GM23248 (cell line): ENCODE data around the gene PINK1.

ENCODE experiments used
- EZH2 ChIP-seq: fragments of 200-600 bp; sonication (generic); IDR thresholded peaks from 2 replicates; pipeline ENCODE4 v1.6.1; 2018; ENCODE audit warnings: antibody characterized with exemption, mild to moderate bottlenecking; ENCODE audit not compliant: insufficient read depth, poor library complexity, severe bottlenecking
- EZH2phosphoT487 ChIP-seq: fragments of 200-600 bp; sonication (generic); IDR thresholded peaks from 2 replicates; pipeline ENCODE4 v1.6.1; 2018; ENCODE audit warnings: antibody characterized with exemption, moderate library complexity, mild to moderate bottlenecking, low read depth; ENCODE audit not compliant: insufficient read depth

DNA sequence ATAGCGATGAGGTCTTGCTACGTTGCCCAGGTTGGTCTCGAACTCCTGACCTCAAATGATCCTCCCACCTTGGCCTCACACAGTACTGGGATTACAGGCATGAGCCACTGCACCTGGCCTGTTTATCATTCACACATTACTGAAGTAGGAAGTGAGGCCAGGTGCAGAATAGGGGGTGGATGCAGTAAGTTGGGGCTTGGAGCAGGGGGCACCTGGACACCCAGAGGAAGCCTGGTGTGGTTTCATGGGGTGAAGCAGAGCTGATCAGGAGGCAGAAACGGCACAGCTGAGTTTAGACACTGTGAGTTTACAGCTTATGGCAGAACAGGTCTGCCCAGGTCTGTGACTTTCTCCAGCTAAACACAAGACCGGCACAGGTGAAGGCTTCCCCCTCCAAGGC, 39.5 kb upstream of the PINK1 start:
- TF ChIP-seq EZH2phosphoT487: no peak
- no peak for TF ChIP-seq EZH2
